ENCODE measurements around the gene SPSB2.

GRCh38 chr12:6821591-6822425, 51.3 kb downstream of the SPSB2 start, which contains the start of gene GPR162:
- TF ChIP-seq EZH2 (IDR thresholded peaks at IDR 0.05; ENCODE audit: low read depth, unreplicated experiment) (no peak), CREB1 (CRISPR knock-in tag; IDR thresholded peaks at IDR 0.05; ENCODE audit: low read depth) (no peak), POLR2AphosphoS5 (IDR thresholded peaks at IDR 0.05; ENCODE audit: low read depth) (no peak), REST (IDR thresholded peaks at IDR 0.05; ENCODE audit: unreplicated experiment) (no peak), JUNB (IDR thresholded peaks at IDR 0.05; ENCODE audit: unreplicated experiment) (no peak), EZH2phosphoT487 (IDR thresholded peaks at IDR 0.05; ENCODE audit: unreplicated experiment) (no peak)
- TF ChIP-seq, protein P1, sequence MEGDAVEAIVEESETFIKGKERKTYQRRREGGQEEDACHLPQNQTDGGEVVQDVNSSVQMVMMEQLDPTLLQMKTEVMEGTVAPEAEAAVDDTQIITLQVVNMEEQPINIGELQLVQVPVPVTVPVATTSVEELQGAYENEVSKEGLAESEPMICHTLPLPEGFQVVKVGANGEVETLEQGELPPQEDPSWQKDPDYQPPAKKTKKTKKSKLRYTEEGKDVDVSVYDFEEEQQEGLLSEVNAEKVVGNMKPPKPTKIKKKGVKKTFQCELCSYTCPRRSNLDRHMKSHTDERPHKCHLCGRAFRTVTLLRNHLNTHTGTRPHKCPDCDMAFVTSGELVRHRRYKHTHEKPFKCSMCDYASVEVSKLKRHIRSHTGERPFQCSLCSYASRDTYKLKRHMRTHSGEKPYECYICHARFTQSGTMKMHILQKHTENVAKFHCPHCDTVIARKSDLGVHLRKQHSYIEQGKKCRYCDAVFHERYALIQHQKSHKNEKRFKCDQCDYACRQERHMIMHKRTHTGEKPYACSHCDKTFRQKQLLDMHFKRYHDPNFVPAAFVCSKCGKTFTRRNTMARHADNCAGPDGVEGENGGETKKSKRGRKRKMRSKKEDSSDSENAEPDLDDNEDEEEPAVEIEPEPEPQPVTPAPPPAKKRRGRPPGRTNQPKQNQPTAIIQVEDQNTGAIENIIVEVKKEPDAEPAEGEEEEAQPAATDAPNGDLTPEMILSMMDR (conservative IDR thresholded peaks at IDR 0.05; ENCODE audit: low read depth in 2 of 2): no peak

All from GM23338 (cell line).